Cerebellar nuclear complex (tissue), 1 donor: ENCODE measurements around the gene COL4A1.

Experiments used
- DNase-seq, 2 experiments: peaks; one replicate each; lab custom pipeline; 2025; lab: John Stamatoyannopoulos, UW

COL4A1 gene

DNA sequence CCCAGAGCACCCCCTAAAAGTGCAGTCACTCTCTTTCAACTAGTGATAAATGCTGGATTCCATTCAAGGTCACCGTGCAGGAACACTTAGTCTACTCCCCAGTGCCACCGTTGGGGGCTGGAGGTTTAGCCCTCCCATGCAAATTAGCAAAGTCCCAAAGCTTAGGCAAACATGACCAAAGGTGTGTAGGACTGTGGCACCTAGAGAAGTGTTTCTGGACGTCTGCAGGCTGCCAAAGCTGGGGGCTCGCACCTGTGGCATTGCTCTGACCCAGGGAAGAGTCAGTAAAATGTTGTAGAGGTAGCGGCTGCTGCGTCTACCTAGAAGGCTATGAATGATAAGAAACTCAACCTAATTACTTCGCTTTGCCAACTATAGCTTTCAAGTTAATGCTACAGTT is 13.9 kb downstream of the COL4A1 start:
- DNase-seq: no peak

DNA sequence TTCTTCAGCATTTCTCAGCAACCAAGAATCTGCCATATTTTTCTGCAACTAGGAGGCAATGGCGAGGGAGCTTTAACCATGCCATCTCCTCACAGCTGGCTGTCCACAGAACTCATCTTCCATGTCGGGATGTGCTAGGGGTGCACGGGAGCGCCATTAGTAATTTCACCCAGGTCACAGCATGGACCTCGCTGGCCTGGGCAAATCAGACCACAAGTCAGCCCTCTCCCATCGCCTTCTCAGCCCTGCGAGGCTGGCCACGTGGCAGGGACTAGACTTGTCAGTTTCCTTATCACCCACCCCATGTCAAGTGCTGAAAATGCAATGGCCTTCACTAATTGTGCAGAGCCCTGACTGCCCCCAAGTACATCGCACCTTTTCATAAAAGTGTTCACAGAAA is 15.7 kb downstream of the COL4A1 start:
- DNase-seq: no peak

DNA sequence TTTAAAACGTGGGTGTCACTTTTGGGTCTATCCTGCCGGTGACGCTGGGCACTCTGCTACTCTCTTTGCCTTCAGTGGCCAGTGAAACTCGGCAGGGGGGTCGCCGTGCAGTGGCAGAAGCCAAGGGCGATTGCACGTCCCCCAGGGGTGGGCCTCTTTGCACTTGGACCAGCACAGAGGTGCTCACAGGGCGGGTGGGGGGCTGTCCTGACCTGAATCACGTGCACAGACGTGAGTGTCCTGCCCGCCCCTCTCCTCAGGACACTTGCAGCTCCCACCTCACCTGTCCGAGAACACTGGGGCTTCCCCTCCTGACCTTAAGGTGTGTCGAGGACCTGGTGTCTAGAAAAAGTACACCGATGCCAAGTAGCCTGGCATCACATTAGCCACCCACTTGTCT is 16.1 kb downstream of the COL4A1 start:
- no peak for DNase-seq

DNA sequence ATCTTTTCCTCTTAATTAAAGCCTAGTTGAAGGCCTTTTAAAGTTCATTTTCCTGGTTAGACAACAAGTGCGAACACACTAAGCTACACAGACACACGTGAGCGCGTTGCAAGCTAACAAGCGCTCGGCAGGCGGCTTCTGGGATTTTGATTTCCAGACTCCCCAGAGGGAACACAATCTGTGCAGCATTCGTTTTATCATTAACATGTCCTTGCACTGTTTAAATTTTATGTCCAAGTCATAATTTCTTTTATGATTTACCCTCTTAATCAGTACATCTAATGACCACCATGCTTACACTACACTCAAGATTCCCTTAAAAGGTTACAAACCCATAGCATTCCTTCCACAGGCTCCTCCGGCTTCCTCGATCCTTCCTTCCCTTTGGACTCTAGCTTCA is 16.8 kb downstream of the COL4A1 start:
- no peak for DNase-seq

DNA sequence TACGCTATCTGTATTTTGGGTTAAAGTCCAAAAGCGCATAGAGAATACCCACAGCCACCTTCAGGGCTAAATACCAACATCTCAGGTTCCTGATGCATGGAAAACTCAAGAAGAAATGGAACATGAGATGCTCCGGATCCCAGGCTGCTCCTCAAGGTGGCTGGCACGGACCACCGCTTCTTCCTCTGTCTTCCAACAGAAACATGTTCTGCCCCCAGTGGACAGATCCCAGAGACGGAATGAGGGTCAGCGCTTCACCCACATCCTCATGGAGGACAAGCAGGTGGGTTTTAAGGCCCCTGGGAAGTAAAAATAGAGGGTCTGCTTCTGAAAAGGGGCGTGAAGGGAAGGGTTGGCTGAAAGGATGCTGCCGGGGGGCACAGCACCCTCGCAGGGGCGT is 17.3 kb downstream of the COL4A1 start:
- DNase-seq: no peak

DNA sequence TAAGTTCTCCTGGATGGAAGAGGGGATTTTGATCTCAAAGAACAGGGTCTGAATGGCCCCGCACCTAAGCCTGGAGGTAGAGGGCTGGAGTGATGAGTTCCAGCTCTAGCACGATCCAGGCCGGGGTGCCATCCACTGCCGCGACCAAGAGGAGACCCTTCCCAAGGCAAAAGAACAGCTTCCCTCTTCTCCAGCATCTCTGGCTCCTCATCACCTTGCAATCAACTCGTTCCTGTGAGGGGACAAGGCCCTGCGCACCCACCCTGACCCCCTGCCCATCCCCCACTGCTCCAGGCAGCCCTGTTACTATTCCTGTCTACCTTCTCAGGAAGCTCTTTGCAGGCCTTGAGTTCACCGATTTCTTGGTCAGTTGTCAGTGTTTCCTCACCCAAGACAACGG is 17.8 kb downstream of the COL4A1 start:
- no peak for DNase-seq

DNA sequence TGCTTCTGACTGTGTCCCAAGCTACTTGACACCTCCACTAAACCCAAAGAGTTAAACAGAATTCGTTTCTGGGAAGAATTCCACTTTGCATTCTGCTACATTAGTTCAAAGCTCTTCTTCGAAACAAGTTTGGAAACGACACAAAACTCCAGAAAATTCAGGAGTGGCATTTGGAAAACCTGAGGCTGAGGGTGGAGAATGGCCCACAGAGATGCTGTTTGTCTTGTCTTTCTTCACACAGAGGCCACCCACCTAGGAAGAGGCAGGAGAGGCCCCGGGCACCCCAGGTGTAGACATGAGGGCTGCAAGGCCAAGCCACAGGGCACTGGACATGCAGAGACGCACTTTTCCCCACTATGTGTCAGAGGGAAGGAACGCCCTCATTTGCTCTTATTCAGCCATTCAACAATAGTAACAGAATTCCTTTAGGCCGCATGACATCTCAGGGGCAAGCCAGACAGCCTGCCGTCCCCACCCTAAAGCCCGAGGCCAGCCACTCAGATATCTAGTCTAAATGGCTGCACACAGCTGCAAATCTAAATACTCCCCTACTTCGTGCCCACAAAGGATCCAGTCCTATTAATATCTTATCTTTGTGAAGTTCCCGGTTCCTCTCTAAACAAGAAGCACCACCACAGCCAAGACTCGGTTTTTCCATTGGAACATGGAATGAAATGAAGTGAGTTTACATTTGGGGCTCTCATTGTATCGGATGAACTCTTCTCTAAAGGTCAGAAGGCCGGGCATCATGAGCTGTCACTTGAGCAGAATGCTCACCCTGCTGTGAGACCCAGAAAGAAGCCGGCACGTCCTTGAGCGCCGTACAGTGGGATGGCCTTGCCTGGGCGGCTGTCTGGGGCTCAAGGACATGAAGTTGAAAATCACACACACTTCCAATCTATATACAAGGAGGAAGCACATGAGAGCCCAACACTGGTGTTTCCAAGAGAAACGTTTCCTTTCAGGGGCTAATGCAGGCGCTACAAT is 19.8 kb downstream of the COL4A1 start:
- DNase-seq: no peak

DNA sequence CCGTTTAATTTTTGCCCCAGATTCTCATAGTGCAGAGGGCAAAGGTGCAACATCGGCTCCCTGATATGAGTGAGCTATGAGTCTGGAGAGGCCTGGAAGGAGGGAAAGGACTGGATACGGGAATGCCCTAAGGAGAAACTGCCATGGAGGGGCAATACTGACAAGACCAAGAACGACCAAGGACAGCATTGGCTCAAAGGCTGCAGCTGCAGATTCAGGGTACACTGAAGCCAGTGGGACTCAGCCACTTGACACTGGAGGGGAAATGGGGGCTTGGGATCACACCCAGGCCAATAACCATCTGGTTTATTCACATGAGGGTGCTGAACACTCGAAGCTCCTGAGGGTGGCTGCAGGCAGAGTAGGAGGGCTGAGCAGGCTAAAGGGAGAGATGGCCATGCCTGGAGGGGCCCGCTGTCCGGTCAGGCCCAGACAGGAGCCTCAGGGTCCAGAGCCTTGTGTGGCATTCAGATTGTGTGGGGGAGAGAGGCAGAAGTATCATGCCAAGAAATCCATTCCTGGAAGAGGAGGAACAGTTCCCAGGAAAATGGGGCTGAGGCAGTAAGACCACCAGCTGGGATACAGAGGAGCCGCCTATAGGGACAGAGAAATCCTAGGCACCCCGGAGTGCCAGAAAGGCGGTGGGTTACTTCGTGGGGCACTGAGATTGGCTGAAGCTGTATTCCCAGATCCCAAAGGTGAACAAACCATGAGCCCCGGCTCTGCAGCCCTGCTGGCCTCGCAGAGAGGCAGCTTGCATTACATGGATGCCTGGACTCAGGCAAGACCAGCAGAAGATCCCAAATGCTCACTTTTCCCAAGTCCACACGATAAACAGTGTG is 20.7 kb downstream of the COL4A1 start:
- no peak for DNase-seq

DNA sequence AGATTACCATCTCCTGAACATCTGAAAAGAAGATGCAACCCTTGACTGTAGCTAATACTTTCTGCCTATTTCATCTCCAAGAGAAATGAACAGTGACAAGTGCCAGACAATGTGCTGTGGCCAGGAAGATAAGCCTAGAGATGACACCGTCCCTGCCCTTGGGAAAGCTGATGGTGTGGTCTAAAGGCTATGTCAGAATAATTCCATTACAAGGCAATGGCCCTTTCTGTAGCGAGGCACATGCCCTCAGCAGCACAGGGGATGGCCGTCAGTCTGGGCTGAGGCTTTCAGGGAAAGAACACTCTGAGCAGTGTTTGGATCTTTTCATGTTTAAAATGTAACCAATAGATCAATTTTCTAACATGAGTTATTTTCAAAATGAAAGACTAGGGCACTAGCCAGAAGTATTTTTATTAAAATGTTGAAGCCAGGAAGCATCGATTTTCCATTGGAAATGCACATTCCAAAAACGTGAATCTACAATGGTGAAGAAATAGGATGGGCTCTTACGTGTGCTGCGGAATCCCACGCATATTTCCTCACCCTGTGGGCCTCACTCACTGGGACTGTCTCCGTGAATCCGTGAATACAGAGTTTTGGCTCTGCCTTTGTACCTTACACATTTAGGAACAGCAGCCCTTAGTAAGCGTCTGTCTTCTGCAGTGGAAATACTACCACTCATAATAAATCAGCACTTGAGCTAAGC is 22.0 kb downstream of the COL4A1 start:
- DNase-seq: no peak

DNA sequence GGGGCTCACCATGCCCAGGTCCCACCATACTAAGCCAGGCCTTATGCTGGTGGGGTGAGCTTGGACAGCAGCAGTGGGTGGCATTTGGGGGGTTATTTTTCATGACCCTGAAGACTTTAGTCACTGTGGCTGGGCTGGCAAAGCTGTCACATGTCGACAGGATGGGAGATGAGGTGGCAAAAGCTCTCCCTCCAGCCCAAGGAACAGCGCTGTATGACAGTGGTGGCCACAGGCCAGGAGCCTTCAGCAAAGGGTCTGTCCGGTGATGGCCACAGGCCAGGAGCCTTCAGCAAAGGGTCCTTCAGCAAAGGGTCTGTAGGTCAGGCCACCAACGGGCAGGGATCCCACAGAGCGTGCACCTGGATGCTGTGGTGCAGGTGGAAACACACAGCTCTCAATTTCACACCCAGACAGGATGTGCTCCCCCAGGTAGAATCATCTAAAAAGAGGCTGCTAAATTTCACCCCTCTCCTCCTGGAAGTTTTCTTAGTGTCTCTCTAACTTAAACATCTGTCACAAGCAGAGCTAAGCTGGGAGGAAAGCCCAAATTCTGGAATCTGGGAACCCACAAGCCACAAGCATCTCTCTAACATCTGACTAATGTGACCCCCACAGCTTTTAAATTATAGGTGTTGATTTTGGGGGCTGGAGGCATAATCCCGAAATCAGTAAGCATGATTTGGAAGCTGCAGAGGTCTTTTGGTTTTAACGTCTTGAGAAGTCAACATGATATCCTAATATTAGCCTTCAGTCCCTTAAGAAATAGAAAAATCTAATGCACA is 23.0 kb downstream of the COL4A1 start:
- no peak for DNase-seq

DNA sequence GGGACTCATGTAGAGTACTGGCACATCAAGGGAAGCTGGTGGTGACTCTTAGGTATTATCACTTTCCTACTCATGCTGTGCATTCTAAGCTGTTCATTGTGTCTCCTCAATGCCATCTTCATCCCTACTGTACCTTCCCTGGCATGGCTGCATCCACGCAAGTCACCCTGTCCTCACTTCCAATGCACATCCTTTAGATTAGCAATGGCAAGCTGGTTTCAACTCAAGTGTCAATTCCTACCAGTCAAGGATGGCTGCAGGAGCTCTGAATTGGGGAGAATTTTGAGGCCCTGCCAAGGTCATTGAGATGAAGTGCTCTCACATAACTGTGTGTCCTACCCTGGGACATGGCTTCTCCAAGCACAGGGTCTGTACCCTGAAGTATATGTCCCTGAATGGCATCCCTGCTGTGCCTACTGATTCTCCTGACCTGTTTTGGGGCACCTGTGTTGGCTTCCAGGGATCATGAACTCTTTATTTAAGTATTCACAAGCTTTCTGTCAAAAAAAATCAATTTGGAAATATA is 24.6 kb downstream of the COL4A1 start:
- DNase-seq: no peak

DNA sequence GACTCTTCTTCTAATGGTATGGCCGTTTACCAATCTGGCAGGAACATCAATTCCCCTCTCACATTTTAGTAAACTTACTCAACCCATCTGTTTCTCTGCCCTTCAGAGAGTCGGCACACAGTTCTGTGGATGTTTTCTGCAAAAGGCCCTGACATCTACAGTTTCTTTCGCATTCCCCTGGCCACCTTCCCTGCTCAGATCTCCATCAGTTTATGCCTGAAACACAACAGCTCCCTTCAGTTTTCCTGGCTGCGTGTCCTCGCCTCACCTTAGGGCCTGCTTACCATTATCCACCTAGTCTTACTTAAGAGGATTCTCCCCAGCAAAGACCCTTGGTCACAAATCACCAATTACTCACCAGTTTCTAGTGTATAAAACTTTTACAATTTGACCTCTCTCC is 25.2 kb downstream of the COL4A1 start:
- no peak for DNase-seq

DNA sequence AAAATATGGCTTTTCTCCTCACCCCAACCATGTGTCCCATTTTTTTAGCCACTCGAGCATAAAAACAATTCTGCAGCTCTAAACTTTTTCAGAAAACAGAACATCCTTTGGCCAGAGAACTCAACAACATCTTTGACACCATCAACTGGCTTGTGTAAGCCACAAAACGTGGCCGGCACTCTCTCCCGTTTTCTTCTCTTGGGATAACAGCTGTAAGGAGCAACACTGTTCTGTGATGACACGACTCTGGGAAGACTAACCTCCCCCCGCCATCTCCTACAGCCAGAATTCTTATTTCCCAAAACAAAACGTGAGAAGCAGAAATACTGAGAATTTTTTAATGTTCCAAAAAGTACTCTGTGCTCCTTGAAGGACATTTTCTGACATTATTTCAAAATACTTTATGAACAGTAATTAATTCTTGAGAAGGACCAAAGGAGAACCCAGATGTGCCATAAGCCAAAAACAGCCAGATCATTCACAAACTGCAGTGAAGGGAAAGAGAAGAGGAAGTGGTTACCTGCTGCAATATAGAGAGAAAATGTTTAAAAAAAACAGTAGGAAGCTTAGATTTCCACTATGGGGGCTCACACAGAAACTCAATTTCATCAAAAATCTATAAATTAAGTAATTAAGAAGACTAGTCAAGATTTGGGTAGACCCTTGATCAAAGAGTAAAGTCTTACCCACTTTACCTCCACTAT is 25.8 kb downstream of the COL4A1 start:
- DNase-seq: no peak

DNA sequence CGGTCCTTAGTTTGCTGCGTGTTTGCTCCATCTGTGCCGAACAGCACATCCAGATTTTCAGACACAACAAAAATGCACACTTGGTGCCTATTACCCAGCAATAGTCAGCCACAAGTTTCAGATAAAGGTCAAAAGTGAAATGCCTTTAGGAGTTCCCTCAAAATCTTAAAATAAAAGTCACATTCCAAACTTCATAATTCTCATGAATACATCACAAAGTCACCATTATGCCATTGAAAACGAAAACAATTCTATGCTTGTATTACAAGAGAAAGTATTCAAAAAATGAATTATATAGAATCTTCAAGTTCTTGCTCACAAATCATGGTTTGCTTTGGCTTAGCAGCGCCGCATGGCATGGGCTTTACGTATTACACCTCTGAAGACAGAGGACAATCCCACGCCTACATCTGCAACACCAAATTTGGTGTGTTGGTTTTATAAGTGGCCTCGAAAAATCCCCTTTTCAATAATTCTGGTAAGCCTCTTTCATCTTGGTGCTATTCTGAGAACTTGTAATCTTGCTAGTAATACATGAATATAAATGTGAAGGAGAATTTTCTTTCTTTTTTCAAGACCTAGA is 26.6 kb downstream of the COL4A1 start:
- no peak for DNase-seq

DNA sequence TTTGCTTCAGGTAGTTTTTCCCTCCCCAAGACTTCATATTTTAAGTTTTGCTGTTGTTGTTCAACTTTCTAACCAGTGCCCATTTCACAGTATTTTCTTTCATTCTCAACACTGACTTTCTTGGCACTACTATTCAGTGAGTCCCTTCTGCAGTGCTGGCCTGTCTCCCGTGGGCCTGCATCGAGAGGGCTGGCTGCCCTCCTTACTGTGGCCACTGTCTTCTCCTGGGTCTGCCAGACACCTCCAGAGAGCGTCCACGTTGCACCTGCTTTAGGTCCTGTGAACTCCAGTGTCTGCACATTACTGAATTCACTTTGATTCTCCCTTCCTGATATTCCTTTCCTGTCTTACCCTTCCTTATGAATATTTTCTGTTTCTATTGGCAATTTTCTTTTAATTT is 27.3 kb downstream of the COL4A1 start:
- no peak for DNase-seq

DNA sequence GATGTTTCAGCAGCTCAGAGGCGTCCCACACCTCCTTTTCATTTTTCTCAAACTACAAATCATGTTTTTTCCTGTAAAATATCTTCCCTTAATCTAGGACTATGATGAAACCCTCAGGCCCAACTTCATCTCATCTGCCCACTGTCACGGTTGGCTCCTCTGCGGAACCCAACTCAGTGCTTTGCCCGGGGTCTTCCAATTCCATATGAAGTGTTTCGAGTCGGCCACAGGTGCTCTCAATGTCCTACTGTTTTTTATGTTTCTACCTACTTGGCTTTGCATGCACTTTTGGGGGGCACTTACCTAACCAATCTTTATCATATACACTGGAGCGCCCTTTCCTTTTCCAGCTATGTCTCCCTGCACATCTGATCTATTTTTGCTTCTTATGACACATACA is 28.1 kb downstream of the COL4A1 start:
- DNase-seq: no peak

DNA sequence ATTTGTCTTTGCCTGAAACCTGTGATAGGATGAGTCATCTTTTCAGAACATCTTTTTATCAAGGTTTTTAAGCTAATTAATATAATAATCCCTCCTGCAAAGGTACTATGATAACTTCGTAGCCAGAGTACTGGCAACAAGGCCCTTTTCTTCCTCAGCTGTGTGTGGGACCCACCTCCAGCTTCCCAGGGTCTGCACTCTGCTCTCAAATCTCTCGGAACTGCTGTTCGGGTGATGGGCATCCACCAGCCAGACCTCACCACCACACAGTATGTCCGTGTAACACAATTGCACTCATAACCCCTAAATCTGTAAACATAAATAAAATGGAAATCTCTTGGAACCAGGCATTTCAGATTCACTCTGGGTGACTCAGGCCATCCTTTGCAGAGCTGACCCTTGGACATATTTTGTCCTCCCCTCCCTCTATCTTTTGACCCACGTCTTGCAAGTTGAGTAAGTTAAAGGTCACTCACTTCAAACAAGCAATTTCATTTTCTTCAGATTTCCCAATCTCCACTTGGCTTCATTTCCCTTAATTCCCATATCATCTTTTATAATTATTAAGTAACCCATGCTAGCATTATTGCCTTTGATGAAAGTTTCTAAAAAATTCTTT is 29.5 kb downstream of the COL4A1 start:
- DNase-seq: no peak

DNA sequence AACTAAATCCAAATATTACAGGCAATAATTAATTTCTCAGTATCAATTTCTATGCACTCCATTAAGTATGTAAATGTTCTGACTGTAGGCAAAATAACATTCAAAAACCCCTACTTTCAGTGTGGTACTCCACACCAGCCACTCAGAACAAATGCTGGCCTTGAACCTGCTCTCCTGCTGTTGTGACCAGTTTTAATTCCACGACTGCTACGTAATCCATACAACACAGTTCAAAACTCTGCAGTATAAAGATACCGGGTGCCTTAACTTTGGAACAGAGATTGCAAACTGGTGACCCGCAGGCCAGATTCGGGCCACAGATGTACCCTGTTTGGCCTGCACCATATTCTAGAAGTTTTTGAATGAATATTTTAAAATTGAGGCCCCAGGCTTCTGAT is 30.4 kb downstream of the COL4A1 start:
- no peak for DNase-seq

DNA sequence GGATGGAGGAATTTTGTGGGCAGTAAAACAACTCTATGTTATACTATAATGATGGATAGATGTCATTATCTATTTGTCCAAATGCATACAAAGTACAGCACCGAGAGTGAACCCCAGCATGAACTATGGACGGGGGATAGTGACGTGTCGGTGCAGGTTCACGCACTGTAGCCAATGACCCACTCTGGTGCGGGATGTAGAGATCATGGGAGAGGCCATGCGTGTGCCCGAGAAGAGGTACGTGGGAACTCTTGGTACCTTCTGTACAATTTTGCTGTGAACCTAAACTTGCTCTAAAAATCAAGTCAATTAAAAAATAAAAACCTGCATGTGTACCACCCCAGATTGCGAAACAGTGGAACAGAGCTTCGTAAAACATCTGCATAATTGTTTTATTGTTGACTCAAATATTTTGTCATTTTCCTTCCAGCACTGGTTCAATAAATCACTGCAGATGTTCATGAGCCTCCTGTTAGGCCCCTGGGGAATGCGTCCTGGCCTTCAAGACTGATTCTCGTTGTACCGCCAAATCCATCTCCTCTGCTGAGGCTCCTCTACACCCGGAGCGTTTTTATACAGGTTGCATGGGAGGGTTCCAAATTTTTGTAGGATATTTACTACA is 30.9 kb downstream of the COL4A1 start:
- no peak for DNase-seq
